HepG2 (cell line): ENCODE results near the gene CAPRIN1. TPM values are rescaled to one million over a fixed set of nuclear protein-coding genes. Genes with fewer than 3 reads are reported as not detected.

Experiments
- HNRNPH1 ChIP-seq: fragments of 200-400 bp; formaldehyde crosslinking; optimal IDR thresholded peaks from 2 replicates; pipeline ENCODE3; 2017; ENCODE audit warnings: mild to moderate bottlenecking, low read depth, low read length
- IRF2 ChIP-seq: IDR thresholded peaks from 2 replicates; pipeline ENCODE4 v1.6.1; 2018; ENCODE audit warnings: missing genetic modification reagents, missing compliant biosample characterization
- MAFG ChIP-seq: sonication (generic); formaldehyde crosslinking; IDR thresholded peaks from 2 replicates; pipeline ENCODE4 v1.5.1; 2020; ENCODE audit warnings: mild to moderate bottlenecking, missing genetic modification reagents
- NFE2L2 ChIP-seq: fragments of 150-350 bp; IDR thresholded peaks from 2 replicates; pipeline ENCODE4 v1.6.1; 2014; ENCODE audit warnings: low read length
- PHB2 ChIP-seq: fragments of 450-650 bp; IDR thresholded peaks from 2 replicates; pipeline ENCODE4 v1.6.1; 2018; ENCODE audit not compliant: partially characterized antibody
- SETDB1 ChIP-seq: sonication (generic); formaldehyde crosslinking; IDR thresholded peaks from 2 replicates; pipeline ENCODE4 v1.5.1; 2020; ENCODE audit warnings: missing genetic modification reagents, mild to moderate bottlenecking, borderline replicate concordance
- SIN3B ChIP-seq: fragments of 150-350 bp; IDR thresholded peaks from 2 replicates; pipeline ENCODE4 v1.6.1; 2014; ENCODE audit warnings: low read length
- SNAPC2 ChIP-seq: sonication (generic); formaldehyde crosslinking; IDR thresholded peaks from 2 replicates; pipeline ENCODE4 v1.8.1; 2022; ENCODE audit warnings: mild to moderate bottlenecking, missing genetic modification reagents
- SNRNP70 ChIP-seq: fragments of 200-400 bp; formaldehyde crosslinking; IDR thresholded peaks from 2 replicates; pipeline ENCODE4 v1.6.1; 2017; ENCODE audit warnings: mild to moderate bottlenecking, low read depth, low read length, moderate library complexity
- SPEN ChIP-seq: sonication (generic); formaldehyde crosslinking; IDR thresholded peaks from 2 replicates; pipeline ENCODE4 v1.5.1; 2020; ENCODE audit warnings: low read depth, mild to moderate bottlenecking, missing genetic modification reagents
- SUZ12 ChIP-seq: fragments of 150-350 bp; IDR thresholded peaks from 2 replicates; pipeline ENCODE4 v1.6.1; 2014; ENCODE audit warnings: low read depth, low read length
- XBP1 ChIP-seq: sonication (generic); formaldehyde crosslinking; IDR thresholded peaks from 2 replicates; pipeline ENCODE4 v1.5.0; 2020; ENCODE audit warnings: missing genetic modification reagents
- ZIK1 ChIP-seq: sonication (generic); formaldehyde crosslinking; IDR thresholded peaks from 2 replicates; pipeline ENCODE4 v1.5.0; 2020; ENCODE audit warnings: mild to moderate bottlenecking, low read depth, missing genetic modification reagents, borderline replicate concordance
- ZNF282 ChIP-seq: fragments of 450-650 bp; IDR thresholded peaks from 2 replicates; pipeline ENCODE4 v1.6.1; 2018; ENCODE audit not compliant: partially characterized antibody
- ZNF30 ChIP-seq: sonication (generic); formaldehyde crosslinking; IDR thresholded peaks from 2 replicates; pipeline ENCODE4 v1.5.0; 2020; ENCODE audit warnings: mild to moderate bottlenecking, missing genetic modification reagents
- ZNF317 ChIP-seq: sonication (generic); formaldehyde crosslinking; IDR thresholded peaks from 2 replicates; pipeline ENCODE4 v1.5.0; 2020; ENCODE audit warnings: mild to moderate bottlenecking, missing genetic modification reagents
- ZNF678 ChIP-seq: sonication (generic); formaldehyde crosslinking; IDR thresholded peaks from 2 replicates; pipeline ENCODE4 v1.4.0; 2020; ENCODE audit warnings: mild to moderate bottlenecking, missing genetic modification reagents
- ZSCAN21 ChIP-seq: sonication (generic); formaldehyde crosslinking; IDR thresholded peaks from 2 replicates; pipeline ENCODE4 v1.8.0; 2022; ENCODE audit warnings: mild to moderate bottlenecking, missing genetic modification reagents, moderate library complexity, borderline replicate concordance
- ZSCAN25 ChIP-seq: sonication (generic); formaldehyde crosslinking; IDR thresholded peaks from 2 replicates; pipeline ENCODE4 v1.8.0; 2022; ENCODE audit warnings: mild to moderate bottlenecking, missing genetic modification reagents
- polyA plus RNA-seq, 8 experiments: library from polyadenylated mRNA; depleted of rRNA in 3 of 8; stranded (reverse) in 7 of 8; unstranded in 1 of 8; fragments of >200 nt; fragmentation: Illumina TruSeq in 4 of 8; extraction: Trizol in 4 of 8; gene quantifications; 2 replicates each; pipeline versions ENCODE4 v1.2.1 to v1.2.3, GENCODE V29; 2011 to 2016; ENCODE audit warnings: low read depth in 4 of 8, missing spikeins in 1 of 8, mixed read lengths in 1 of 8; ENCODE audit not compliant: insufficient read depth in 1 of 8
- total RNA-seq, 5 experiments: library from RNA; depleted of rRNA; stranded (reverse); fragments of >200 nt; fragmentation: Illumina TruSeq; extraction: Trizol; gene quantifications; 2 replicates each; pipeline ENCODE4 v1.2.3, GENCODE V29; 2016; ENCODE audit warnings: low read depth in 1 of 5
- TF ChIP-seq, protein P1 (sequence below): sonication (generic); formaldehyde crosslinking; IDR thresholded peaks from 2 replicates; pipeline ENCODE4 v1.4.0; 2020; ENCODE audit warnings: missing genetic modification reagents, borderline replicate concordance
- TF ChIP-seq, protein P2 (sequence below): IDR thresholded peaks from 2 replicates; pipeline ENCODE4 v1.6.1; 2016; ENCODE audit warnings: low read depth
- TF ChIP-seq, protein P3 (sequence below), 2 experiments: sonication (generic) in 1 of 2; formaldehyde crosslinking in 1 of 2; IDR thresholded peaks; 2 replicates each; pipeline versions ENCODE4 v1.4.0 to v1.6.1; 2018 to 2020; ENCODE audit warnings: missing genetic modification reagents in 2 of 2, borderline replicate concordance in 1 of 2, low read depth in 1 of 2, mild to moderate bottlenecking in 1 of 2, missing biosample characterization in 1 of 2

Gene CAPRIN1
- total and polyA plus RNA-seq, 2 of the 13 experiments (the other 11 are each of a cell fraction or from before 2014, with no cell fraction given): 114 to 162 TPM

DNA sequence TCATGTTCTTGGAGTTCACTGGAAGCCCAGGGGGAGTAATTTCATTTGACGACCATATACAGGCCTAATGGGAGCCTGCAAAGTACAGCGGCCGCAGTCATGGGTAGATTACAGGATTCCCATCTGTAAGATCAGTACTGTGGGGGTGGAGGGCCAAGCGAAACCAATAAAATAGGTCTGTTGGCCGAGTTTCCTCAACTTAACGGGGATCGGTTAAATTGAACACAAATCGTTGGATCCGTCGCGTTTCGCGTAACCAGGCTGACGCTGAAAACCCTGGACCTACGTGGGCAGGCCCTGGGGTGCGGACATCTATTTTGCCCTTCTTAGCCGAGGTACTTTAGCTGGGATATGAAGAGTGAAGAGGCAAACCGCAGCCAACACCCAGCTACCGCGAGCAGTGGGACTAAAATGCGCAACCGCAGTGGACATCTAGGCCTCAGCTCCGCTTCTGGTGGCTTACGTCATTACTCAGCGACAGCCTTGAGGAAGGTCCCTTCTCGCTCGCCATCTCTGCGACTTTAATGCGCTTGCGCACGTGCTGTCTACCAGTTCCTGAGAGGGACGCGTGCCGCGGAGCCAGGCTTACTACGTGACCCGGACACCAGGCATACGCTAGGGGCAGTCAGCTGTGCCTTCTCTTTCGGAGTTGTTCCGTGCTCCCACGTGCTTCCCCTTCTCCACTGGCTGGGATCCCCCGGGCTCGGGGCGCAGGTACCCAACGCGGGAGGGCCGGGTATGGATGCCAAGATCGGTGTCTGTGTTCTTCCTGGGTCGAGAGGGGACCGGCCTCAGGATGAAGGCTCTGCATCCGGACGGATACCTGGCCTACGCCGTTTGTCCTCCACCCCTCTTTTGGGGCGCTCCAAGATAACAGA, 53.8 kb downstream of the CAPRIN1 start, which contains the start of gene NAT10 (continued):
- TF ChIP-seq SNAPC2 (CRISPR knock-in tag): 0 out of 2 replicates have a peak, but pooled peaks have one; percentile 67
- TF ChIP-seq IRF2 (CRISPR knock-in tag): peak; percentile 95
- no peak for TF ChIP-seq PHB2
- TF ChIP-seq ZIK1: no peak
- TF ChIP-seq MAFG (CRISPR knock-in tag): no peak
- no peak for TF ChIP-seq ZNF282
- TF ChIP-seq NFE2L2: 0 out of 2 replicates have a peak, but pooled peaks have one; percentile 1
- peak; percentile 88 for TF ChIP-seq SIN3B
- TF ChIP-seq, protein P1, sequence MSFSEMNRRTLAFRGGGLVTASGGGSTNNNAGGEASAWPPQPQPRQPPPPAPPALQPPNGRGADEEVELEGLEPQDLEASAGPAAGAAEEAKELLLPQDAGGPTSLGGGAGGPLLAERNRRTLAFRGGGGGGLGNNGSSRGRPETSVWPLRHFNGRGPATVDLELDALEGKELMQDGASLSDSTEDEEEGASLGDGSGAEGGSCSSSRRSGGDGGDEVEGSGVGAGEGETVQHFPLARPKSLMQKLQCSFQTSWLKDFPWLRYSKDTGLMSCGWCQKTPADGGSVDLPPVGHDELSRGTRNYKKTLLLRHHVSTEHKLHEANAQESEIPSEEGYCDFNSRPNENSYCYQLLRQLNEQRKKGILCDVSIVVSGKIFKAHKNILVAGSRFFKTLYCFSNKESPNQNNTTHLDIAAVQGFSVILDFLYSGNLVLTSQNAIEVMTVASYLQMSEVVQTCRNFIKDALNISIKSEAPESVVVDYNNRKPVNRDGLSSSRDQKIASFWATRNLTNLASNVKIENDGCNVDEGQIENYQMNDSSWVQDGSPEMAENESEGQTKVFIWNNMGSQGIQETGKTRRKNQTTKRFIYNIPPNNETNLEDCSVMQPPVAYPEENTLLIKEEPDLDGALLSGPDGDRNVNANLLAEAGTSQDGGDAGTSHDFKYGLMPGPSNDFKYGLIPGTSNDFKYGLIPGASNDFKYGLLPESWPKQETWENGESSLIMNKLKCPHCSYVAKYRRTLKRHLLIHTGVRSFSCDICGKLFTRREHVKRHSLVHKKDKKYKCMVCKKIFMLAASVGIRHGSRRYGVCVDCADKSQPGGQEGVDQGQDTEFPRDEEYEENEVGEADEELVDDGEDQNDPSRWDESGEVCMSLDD (CRISPR knock-in tag): peak; percentile 76; the same call in 1 of the 2 replicates
- peak; percentile 99 for TF ChIP-seq SPEN
- TF ChIP-seq ZSCAN25: 0 out of 2 replicates have a peak, but pooled peaks have one; percentile 32
- TF ChIP-seq, protein P2, sequence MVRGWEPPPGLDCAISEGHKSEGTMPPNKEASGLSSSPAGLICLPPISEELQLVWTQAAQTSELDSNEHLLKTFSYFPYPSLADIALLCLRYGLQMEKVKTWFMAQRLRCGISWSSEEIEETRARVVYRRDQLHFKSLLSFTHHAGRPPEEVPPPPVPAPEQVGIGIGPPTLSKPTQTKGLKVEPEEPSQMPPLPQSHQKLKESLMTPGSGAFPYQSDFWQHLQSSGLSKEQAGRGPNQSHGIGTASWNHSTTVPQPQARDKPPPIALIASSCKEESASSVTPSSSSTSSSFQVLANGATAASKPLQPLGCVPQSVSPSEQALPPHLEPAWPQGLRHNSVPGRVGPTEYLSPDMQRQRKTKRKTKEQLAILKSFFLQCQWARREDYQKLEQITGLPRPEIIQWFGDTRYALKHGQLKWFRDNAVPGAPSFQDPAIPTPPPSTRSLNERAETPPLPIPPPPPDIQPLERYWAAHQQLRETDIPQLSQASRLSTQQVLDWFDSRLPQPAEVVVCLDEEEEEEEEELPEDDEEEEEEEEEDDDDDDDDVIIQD (CRISPR knock-in tag): 0 out of 2 replicates have a peak, but pooled peaks have one; percentile 26
- TF ChIP-seq SETDB1 (CRISPR knock-in tag): no peak
- TF ChIP-seq ZSCAN21 (CRISPR knock-in tag): peak; percentile 91
- TF ChIP-seq SUZ12: no peak
- TF ChIP-seq, protein P3, sequence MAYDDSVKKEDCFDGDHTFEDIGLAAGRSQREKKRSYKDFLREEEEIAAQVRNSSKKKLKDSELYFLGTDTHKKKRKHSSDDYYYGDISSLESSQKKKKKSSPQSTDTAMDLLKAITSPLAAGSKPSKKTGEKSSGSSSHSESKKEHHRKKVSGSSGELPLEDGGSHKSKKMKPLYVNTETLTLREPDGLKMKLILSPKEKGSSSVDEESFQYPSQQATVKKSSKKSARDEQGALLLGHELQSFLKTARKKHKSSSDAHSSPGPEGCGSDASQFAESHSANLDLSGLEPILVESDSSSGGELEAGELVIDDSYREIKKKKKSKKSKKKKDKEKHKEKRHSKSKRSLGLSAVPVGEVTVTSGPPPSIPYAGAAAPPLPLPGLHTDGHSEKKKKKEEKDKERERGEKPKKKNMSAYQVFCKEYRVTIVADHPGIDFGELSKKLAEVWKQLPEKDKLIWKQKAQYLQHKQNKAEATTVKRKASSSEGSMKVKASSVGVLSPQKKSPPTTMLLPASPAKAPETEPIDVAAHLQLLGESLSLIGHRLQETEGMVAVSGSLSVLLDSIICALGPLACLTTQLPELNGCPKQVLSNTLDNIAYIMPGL (CRISPR knock-in tag; IDR thresholded peaks at IDR 0.05; ENCODE audit: borderline replicate concordance in 1 of 2, low read depth in 1 of 2): peak; percentile 77 to 92; a peak in 3 of 4 replicates
- no peak for TF ChIP-seq SNRNP70
- no peak for TF ChIP-seq ZNF30 (CRISPR knock-in tag)
- no peak for TF ChIP-seq HNRNPH1
- TF ChIP-seq ZNF317 (CRISPR knock-in tag): peak; percentile 3; the same call in 1 of the 2 replicates
- no peak for TF ChIP-seq XBP1 (CRISPR knock-in tag)
- TF ChIP-seq ZNF678 (CRISPR knock-in tag): no peak; the same call in 1 of the 2 replicates
